HG03280 (cell line): ENCODE data around the gene CES3.
"Not testable (repeated sequence)": the region's sequence is repeated elsewhere in the genome, so short reads cannot be mapped to it uniquely, and the experiment has no call there.

Source experiments
- ATAC-seq: cut with Tn5 transposase; IDR thresholded peaks from one replicate; pipeline ENCODE4 v1.9.1; 2021; ENCODE audit warnings: mild to moderate bottlenecking, moderate library complexity; ENCODE audit not compliant: unreplicated experiment

Gene CES3

GRCh38 chr16:66926171-66926947 lies 34.7 kb upstream of the CES3 start:
- ATAC-seq, result no peak

- no peak for ATAC-seq
These were observed 34.1 kb upstream of the CES3 start for GRCh38 chr16:66926961-66927436.

- ATAC-seq, result no peak
These were observed 33.0 kb upstream of the CES3 start for GRCh38 chr16:66927918-66928649.

- ATAC-seq, result no peak
These were observed 32.2 kb upstream of the CES3 start for GRCh38 chr16:66928702-66929388.

- ATAC-seq, result no peak
These were observed 30.9 kb upstream of the CES3 start for GRCh38 chr16:66930189-66930588.

- no peak for ATAC-seq
These were observed 29.4 kb upstream of the CES3 start for GRCh38 chr16:66931665-66932064.

- no peak for ATAC-seq
These were observed 29.0 kb upstream of the CES3 start for GRCh38 chr16:66932076-66932475.

GRCh38 chr16:66933776-66934137 lies 27.3 kb upstream of the CES3 start:
- ATAC-seq, result no peak

- ATAC-seq, result peak; percentile 77
These were observed 26.8 kb upstream of the CES3 start, which contains the start of gene CIAO2B for GRCh38 chr16:66934138-66934838. CIAO2B (minus strand) TSS chr16:66934402; CDS start chr16:66934364, 38 bp downstream.

- ATAC-seq, result not testable (repeated sequence)
These were observed 26.2 kb upstream of the CES3 start for GRCh38 chr16:66934839-66935313.

- ATAC-seq, result no peak
These were observed 25.6 kb upstream of the CES3 start, which contains the start of gene CES2 for GRCh38 chr16:66935314-66936011. CES2 (plus strand) TSS chr16:66935516; CDS start chr16:66935636, 120 bp downstream.

- ATAC-seq, result no peak
These were observed 24.6 kb upstream of the CES3 start for GRCh38 chr16:66936462-66936861.

GRCh38 chr16:66936889-66937554 lies 24.0 kb upstream of the CES3 start:
- ATAC-seq, result no peak

- no peak for ATAC-seq
These were observed 23.2 kb upstream of the CES3 start for GRCh38 chr16:66937725-66938337.

GRCh38 chr16:66939366-66939765 lies 21.7 kb upstream of the CES3 start:
- no peak for ATAC-seq

GRCh38 chr16:66940236-66940635 lies 20.8 kb upstream of the CES3 start:
- no peak for ATAC-seq

GRCh38 chr16:66942981-66943380 lies 18.1 kb upstream of the CES3 start:
- no peak for ATAC-seq

GRCh38 chr16:66943426-66944053 lies 17.5 kb upstream of the CES3 start:
- no peak for ATAC-seq

- no peak for ATAC-seq
These were observed 17.0 kb upstream of the CES3 start for GRCh38 chr16:66944054-66944441.
